HG03558 (cell line): Measurements from ENCODE around the gene NPIPB5.
"Not testable (repeated sequence)": the region's sequence is repeated elsewhere in the genome, so short reads cannot be mapped to it uniquely, and the experiment has no call there.

ENCODE experiments used
- ATAC-seq: cut with Tn5 transposase; IDR thresholded peaks from one replicate; pipeline ENCODE4 v1.9.1; 2021; ENCODE audit warnings: moderate number of reproducible peaks; ENCODE audit not compliant: unreplicated experiment; ENCODE audit errors: extremely low read depth

The NPIPB5 gene

GRCh38 chr16:22510591-22510990 is at the start of gene NPIPB5:
TSS of gene NPIPB5 (plus strand) at chr16:22510891. CDS start at chr16:22513802, 2,911 bp downstream.
- not testable (repeated sequence) for ATAC-seq

DNA sequence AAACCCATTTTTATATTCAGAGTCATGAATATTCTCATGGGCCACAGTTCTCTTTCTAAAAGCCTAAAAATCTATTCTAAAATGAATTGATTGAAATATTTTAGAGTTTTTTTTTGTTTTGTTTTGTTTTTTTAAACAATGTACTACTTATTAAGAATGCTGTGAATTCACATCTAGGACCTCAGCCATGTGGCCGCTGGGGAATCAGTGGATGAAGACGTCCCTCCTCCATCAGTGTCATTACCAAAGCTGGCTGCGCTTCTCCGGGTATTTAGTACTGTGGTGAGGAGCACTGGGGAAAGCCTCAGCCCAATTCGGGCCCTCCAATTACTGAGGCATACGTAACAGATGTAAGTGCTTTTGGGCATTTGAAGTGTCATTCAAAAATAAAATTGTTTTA is 41.8 kb upstream of the NPIPB5 start:
- not testable (repeated sequence) for ATAC-seq

- not testable (repeated sequence) for ATAC-seq
Measured at GRCh38 chr16:22537996-22538395, 27.3 kb downstream of the NPIPB5 start.

GRCh38 chr16:22544809-22545208 is 34.1 kb downstream of the NPIPB5 start:
- ATAC-seq: not testable (repeated sequence)

- not testable (repeated sequence) for ATAC-seq
Measured at GRCh38 chr16:22546630-22547029, 35.9 kb downstream of the NPIPB5 start.

DNA sequence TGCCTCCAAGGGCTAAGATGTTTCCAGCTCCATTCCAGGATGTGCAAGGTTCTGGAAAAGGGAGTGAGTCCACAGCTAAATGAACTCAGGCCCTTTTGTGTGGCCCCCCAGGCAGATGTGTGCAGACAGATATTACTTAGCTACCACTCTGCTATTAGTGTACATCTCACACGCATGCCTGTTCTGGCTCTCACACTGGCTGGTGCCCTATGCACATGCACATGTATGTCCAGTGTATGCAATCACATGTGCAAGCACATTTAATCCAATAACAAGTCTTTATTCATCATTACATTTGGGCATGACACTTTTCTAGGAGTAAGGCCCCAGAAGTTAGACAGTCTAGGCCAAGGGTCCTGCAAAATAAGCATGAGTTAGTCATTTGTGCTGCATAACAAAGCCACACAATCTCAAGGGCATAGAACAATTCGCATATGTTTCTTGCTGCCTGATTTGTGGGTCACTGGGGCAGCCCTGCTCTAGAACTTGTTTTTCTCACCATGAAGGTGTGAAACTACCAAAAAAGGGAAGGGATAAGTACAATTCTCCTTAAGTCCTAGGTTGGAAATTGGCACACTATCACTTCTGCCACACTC is 36.6 kb downstream of the NPIPB5 start:
- not testable (repeated sequence) for ATAC-seq

DNA sequence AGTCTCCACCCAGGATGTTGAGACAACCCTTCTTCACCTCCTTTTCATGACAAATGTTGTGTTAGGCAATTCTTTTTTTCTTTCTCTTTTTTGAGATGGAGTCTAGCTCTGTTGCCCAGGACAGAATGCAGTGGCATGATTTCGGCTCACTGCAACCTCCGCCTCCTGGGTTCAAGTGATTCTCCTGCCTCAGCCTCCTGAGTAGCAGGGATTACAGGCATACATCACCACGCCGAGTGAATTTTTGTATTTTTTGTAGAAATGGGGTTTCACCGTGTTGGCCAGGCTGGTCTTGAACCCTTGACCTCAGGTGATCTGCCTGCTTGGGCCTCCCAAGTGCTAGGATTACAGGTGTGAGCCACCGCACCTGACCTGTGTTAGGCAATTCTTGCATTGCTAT is 39.2 kb downstream of the NPIPB5 start:
- ATAC-seq: not testable (repeated sequence)

- not testable (repeated sequence) for ATAC-seq
Measured at GRCh38 chr16:22551143-22551542, 40.5 kb downstream of the NPIPB5 start.

DNA sequence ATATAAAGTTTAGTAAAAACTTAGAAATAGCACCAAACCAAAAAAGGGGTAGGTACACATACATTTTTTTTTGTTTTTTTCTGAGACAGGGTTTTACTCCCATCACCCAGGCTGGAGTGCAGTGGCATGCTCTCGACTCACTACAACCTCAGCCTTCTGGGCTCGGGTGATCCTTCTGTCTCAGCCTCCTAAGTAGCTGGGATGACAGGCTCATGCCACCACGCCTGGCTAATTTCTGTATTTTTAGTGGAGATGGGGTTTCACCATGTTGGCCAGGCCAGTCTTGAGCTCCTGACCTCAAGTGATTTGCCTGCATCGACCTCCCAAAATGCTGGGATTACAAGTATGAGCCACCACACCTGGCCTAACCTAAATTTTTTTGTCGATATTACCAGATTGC is 41.0 kb downstream of the NPIPB5 start:
- ATAC-seq: not testable (repeated sequence)

DNA sequence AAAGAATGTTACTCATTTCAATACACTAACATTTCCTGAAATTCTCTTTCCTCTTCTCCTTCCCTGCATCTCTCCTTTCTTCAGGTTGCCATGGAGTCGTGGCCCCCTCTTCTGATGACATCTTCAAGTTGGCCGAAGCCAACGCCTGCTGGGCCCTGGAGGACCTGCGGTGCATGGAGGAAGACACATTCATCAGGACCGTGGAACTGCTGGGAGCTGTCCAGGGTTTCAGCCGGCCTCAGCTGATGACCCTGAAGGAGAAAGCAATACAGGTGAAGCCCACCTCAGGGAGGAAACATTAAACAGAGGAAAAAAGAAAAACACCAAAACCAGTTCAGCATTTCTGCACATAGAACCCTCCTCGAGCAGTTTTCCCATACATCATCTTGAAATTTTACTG is 46.1 kb downstream of the NPIPB5 start:
- not testable (repeated sequence) for ATAC-seq
